Measurements from ENCODE around the gene RALGDS.

- TF ChIP-seq SNAI2 (CRISPR knock-in tag; IDR thresholded peaks at IDR 0.05) (no peak), TCF4 (CRISPR knock-in tag; IDR thresholded peaks at IDR 0.05; ENCODE audit: borderline replicate concordance) (no peak), ZFP3 (CRISPR knock-in tag; IDR thresholded peaks at IDR 0.05) (no peak), CREB5 (CRISPR knock-in tag; IDR thresholded peaks at IDR 0.05; ENCODE audit: low read depth) (no peak), PATZ1 (CRISPR knock-in tag; IDR thresholded peaks at IDR 0.05; ENCODE audit: borderline replicate concordance) (no peak), ESRRG (CRISPR knock-in tag; IDR thresholded peaks at IDR 0.05) (no peak), ARNTL (CRISPR knock-in tag; IDR thresholded peaks at IDR 0.05; ENCODE audit: borderline replicate concordance, low read depth) (no peak), TOX (CRISPR knock-in tag; IDR thresholded peaks at IDR 0.05; ENCODE audit: borderline replicate concordance) (no peak), OSR1 (CRISPR knock-in tag; IDR thresholded peaks at IDR 0.05) (no peak), RARB (CRISPR knock-in tag; IDR thresholded peaks at IDR 0.05) (no peak)
Measured at GRCh38 chr9:133058550-133059320, 62.3 kb downstream of the RALGDS start.
